AG04450 (cell line): ENCODE measurements around the gene MIPOL1. TPM values are rescaled to one million over a fixed set of nuclear protein-coding genes. Genes with fewer than 3 reads are reported as not detected.

Experiments used
- CTCF ChIA-PET: fragments of 300-600, 350-600 bp; formaldehyde crosslinking; extraction: SDS; loops from one replicate; lab custom pipeline; 2022; ENCODE audit warnings: antibody characterized with exemption, inconsistent platforms; lab: Charles Lee
- POLR2A ChIA-PET: fragments of 350-600 bp; formaldehyde crosslinking; extraction: SDS; loops from one replicate; lab custom pipeline; 2021; ENCODE audit warnings: antibody characterized with exemption, inconsistent platforms; lab: Yijun Ruan, JAX
- DNase-seq: peaks from one replicate; pipeline ENCODE4 v3.0.0-alpha.2; 2011; ENCODE audit warnings: low read depth, low spot score
- H3K27ac ChIP-seq: one replicate; pipeline ENCODE4 v1.5.1; 2012; ENCODE audit warnings: low read depth, low read length, control low read depth
- H3K27me3 ChIP-seq: one replicate; pipeline ENCODE4 v1.6.0; 2012; ENCODE audit warnings: low read length; ENCODE audit not compliant: control insufficient read depth, insufficient read depth
- H3K4me3 ChIP-seq: 2 replicates; pipeline ENCODE4 v1.5.1; 2011; ENCODE audit warnings: mild to moderate bottlenecking, low read depth, low read length, control low read depth
- H3K9me3 ChIP-seq: 2 replicates; pipeline ENCODE4 v1.5.1; 2012; ENCODE audit warnings: low read length; ENCODE audit not compliant: control insufficient read depth, insufficient read depth
- polyA plus RNA-seq: library from polyadenylated mRNA; depleted of rRNA; stranded (reverse); fragments of >200 nt; gene quantifications from 2 replicates; pipeline ENCODE4 v1.2.3, GENCODE V29; 2011
- TF ChIP-seq, protein P1 (sequence below): IDR thresholded peaks from 2 replicates; pipeline ENCODE4 v1.5.1; 2011; ENCODE audit warnings: low read depth, low read length, control low read depth, inconsistent platforms

The MIPOL1 gene
- polyA plus RNA-seq, 1 experiment: 7.0 TPM

DNA sequence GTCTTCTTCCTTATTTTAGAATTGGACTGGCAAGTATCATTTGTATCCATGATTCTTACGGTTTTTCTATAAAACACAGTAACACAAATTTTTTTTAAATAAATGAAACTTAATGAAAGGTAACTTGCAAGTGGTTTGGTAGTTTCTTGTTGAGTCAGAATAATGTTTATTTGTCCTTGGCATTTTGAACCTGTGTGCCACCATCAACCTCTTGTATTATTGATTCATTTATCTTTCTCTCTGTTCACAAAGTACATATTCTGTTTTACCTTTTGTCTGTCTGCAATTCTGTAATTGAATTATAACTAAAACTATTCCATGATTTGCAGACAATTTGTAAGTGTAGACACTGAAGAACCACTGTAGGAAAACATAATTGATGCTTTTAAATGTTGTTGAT lies 54.7 kb downstream of the MIPOL1 start:
- no peak overlapping the region for H3K27ac ChIP-seq
- ChIA-PET POLR2A (no interaction called here), CTCF (interaction anchor here (0.7 to 3.5 kb wide), 9 partner anchors 11 to 651 kb away, joined by 3 to 26 read pairs (median 7); partner anchors contain the start of genes FOXA1 and TTC6)
- no peak for DNase-seq
- H3K9me3 ChIP-seq: no peaks in the 10 kb centered on the region
- H3K27me3 ChIP-seq: no peaks in the 10 kb centered on the region
- TF ChIP-seq, protein P1, sequence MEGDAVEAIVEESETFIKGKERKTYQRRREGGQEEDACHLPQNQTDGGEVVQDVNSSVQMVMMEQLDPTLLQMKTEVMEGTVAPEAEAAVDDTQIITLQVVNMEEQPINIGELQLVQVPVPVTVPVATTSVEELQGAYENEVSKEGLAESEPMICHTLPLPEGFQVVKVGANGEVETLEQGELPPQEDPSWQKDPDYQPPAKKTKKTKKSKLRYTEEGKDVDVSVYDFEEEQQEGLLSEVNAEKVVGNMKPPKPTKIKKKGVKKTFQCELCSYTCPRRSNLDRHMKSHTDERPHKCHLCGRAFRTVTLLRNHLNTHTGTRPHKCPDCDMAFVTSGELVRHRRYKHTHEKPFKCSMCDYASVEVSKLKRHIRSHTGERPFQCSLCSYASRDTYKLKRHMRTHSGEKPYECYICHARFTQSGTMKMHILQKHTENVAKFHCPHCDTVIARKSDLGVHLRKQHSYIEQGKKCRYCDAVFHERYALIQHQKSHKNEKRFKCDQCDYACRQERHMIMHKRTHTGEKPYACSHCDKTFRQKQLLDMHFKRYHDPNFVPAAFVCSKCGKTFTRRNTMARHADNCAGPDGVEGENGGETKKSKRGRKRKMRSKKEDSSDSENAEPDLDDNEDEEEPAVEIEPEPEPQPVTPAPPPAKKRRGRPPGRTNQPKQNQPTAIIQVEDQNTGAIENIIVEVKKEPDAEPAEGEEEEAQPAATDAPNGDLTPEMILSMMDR: no peak
- no peak overlapping the region for H3K4me3 ChIP-seq

DNA sequence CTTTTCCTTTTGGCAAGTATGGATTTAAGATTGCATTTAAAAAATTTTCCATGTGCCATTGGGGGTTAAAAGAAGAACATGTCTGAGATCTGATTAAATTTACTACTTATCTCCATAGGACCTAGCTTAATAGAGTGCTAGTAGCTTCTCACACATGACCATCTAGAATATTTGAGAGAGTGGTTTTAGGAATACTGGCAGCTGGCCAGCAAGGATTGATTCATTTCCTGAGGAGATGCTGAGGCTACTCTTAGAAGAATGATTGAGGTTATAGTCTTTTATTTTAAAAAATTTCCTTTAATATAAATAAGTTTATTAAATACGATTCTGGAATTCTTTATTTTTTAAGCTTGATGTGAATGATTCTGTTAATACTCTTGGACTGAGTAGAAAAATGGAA lies 56.2 kb downstream of the MIPOL1 start:
- TF ChIP-seq, protein P1: no peak
- no peaks in the 10 kb centered on the region for H3K9me3 ChIP-seq
- ChIA-PET CTCF (interaction anchor here (1.1 to 3.4 kb wide), 4 partner anchors 22 to 621 kb away, joined by 3 to 26 read pairs (median 13); no protein-coding TSS in a partner anchor), POLR2A (no interaction called here)
- peak; percentile 16 for DNase-seq
- no peak overlapping the region for H3K27ac ChIP-seq
- no peaks in the 10 kb centered on the region for H3K27me3 ChIP-seq
- no peak overlapping the region for H3K4me3 ChIP-seq

DNA sequence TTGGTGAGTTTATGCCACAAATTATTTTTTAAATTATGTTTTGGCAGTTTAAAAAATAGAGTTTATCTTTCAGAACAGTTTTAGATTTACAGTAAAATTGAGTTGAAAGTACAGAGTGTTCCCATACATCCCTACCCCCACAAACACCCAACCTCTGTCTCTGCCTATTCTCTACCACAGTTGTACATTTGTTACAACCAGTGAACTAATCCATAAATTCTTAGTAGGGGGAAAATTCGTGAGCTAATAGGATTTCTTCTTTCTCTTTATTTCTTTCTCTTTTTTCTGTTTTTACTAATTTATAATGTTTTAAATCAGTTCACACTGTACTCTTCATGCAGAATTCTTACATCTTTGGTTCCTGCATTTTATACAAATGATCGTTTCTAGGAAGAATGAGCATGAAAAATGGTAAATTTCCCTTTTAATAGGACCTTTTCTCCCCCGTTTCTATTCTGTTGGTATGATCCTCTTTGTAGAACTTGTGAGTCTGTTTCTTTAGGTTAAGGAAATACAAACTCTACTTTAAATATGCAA lies 56.7 kb downstream of the MIPOL1 start:
- TF ChIP-seq, protein P1: no peak
- DNase-seq: no peak
- Histone ChIP-seq H3K27ac (no peak overlapping the region), H3K4me3 (no peak overlapping the region), H3K27me3 (no peaks in the 10 kb centered on the region), H3K9me3 (no peaks in the 10 kb centered on the region)
- ChIA-PET POLR2A (no interaction called here), CTCF (interaction anchor here (1.1 to 3.4 kb wide), 3 partner anchors 22 to 343 kb away, joined by 3 to 26 read pairs (median 10); no protein-coding TSS in a partner anchor)

DNA sequence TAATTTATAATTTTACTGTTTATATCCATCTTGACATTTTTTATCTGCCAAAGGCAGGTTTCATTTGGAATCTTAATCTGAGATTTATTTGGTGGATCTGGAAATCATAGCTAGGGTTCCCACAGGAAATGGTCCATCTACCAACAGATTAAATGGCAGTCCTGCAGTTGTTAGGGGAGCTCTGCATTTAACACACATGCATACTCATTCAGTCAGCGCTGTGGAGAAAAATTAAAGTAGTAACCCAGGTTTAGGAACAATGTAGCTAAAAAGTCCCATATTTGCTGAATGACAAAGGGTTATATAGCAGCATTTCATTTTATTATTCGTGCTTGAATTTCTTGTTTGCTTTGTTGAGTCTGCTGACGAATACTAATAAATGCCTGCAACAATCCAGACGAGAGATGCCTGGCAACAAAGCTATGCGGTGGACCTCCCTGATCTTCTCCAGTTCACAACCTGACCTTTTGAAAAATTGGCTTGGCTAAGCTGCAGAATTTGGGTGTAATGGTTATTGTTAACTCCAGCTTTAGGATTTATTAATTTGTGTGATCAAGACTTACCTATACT lies 59.8 kb downstream of the MIPOL1 start:
- Histone ChIP-seq H3K27ac (no peak overlapping the region), H3K27me3 (no peaks in the 10 kb centered on the region), H3K4me3 (no peak overlapping the region), H3K9me3 (no peaks in the 10 kb centered on the region)
- TF ChIP-seq, protein P1: no peak
- DNase-seq: no peak
- ChIA-PET CTCF (interaction anchor here (0.5 to 5.5 kb wide), 7 partner anchors 12 to 618 kb away, joined by 3 to 44 read pairs (median 3); partner anchors contain the start of genes FOXA1 and TTC6), POLR2A (no interaction called here)

DNA sequence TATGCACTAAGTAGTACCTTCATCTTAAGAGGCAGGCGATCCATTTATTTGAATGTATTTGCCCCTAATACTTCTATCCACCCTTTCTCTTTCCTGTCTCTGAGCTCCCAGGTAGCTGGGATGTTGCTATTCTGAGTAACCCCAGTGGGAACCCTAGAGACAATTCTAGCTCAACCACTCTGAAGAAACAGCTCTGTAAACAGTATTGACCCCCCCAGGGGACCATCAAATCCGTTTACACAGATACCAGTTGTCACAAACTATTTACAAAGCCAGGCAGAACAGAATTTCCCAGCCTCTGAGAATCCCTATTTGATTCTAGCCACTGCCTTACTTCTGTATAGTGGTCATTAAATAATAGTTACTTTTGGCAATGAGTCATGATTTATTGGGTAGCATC lies 64.9 kb downstream of the MIPOL1 start:
- no peak overlapping the region for H3K4me3 ChIP-seq
- DNase-seq: no peak
- TF ChIP-seq, protein P1: no peak
- H3K27me3 ChIP-seq: no peaks in the 10 kb centered on the region
- ChIA-PET CTCF (interaction anchor here (1.5 kb wide), 1 partner anchor 11 kb away, joined by 3 read pairs; no protein-coding TSS in a partner anchor), POLR2A (no interaction called here)
- H3K27ac ChIP-seq: no peak overlapping the region
- H3K9me3 ChIP-seq: no peaks in the 10 kb centered on the region
